ENCODE results near the gene ENOX1. TPM values are rescaled to one million over a fixed set of nuclear protein-coding genes. Genes with fewer than 3 reads are reported as not detected.

ENOX1 gene
- total RNA-seq, 1 donor from 2014 or later = 2.0 TPM

- no peak for DNase-seq (ENCODE audit: low spot score)
- peaks cover 18% of the 10 kb centered on the region for H3K4me1 Mint-ChIP-seq (ENCODE audit: low read depth)
- no peaks in the 10 kb centered on the region for H3K9me3 Mint-ChIP-seq (ENCODE audit: low read depth)
- no peak overlapping the region for H3K4me3 Mint-ChIP-seq (ENCODE audit: unreplicated experiment)
- no peaks in the 10 kb centered on the region for H3K27me3 Mint-ChIP-seq (ENCODE audit: low read depth)
- no peaks in the 10 kb centered on the region for H3K36me3 Mint-ChIP-seq (ENCODE audit: low read depth)
- no peak for TF ChIP-seq CTCF (IDR thresholded peaks at IDR 0.05)
- no peak overlapping the region for H3K27ac Mint-ChIP-seq (ENCODE audit: unreplicated experiment)
Measured at GRCh38 chr13:43755844-43756243, 30.9 kb downstream of the ENOX1 start.

GRCh38 chr13:43751624-43752023 lies 35.1 kb downstream of the ENOX1 start:
- no peaks in the 10 kb centered on the region for H3K36me3 Mint-ChIP-seq (ENCODE audit: low read depth)
- TF ChIP-seq CTCF (IDR thresholded peaks at IDR 0.05) = no peak
- no peaks in the 10 kb centered on the region for H3K27me3 Mint-ChIP-seq (ENCODE audit: low read depth)
- H3K4me3 Mint-ChIP-seq (ENCODE audit: unreplicated experiment) = no peak overlapping the region
- H3K4me1 Mint-ChIP-seq (ENCODE audit: low read depth) = peaks cover 25% of the 10 kb centered on the region
- DNase-seq (ENCODE audit: low spot score) = no peak
- no peak overlapping the region for H3K27ac Mint-ChIP-seq (ENCODE audit: unreplicated experiment)
- H3K9me3 Mint-ChIP-seq (ENCODE audit: low read depth) = no peaks in the 10 kb centered on the region

- H3K9me3 Mint-ChIP-seq (ENCODE audit: low read depth) = no peaks in the 10 kb centered on the region
- H3K36me3 Mint-ChIP-seq (ENCODE audit: low read depth) = no peaks in the 10 kb centered on the region
- no peak overlapping the region for H3K27ac Mint-ChIP-seq (ENCODE audit: unreplicated experiment)
- no peak for TF ChIP-seq CTCF (IDR thresholded peaks at IDR 0.05)
- no peaks in the 10 kb centered on the region for H3K27me3 Mint-ChIP-seq (ENCODE audit: low read depth)
- no peak for DNase-seq (ENCODE audit: low spot score)
- peaks cover 25% of the 10 kb centered on the region for H3K4me1 Mint-ChIP-seq (ENCODE audit: low read depth)
- no peak overlapping the region for H3K4me3 Mint-ChIP-seq (ENCODE audit: unreplicated experiment)
Measured at GRCh38 chr13:43749503-43749902, 37.3 kb downstream of the ENOX1 start.

- H3K4me1 Mint-ChIP-seq (ENCODE audit: low read depth) = no peaks in the 10 kb centered on the region
- no peaks in the 10 kb centered on the region for H3K36me3 Mint-ChIP-seq (ENCODE audit: low read depth)
Measured at GRCh38 chr13:43744261-43745031, 42.3 kb downstream of the ENOX1 start.

GRCh38 chr13:43742911-43743310 lies 43.9 kb downstream of the ENOX1 start:
- Mint-ChIP-seq H3K27ac (ENCODE audit: unreplicated experiment) (no peak overlapping the region), H3K9me3 (ENCODE audit: low read depth) (no peaks in the 10 kb centered on the region), H3K4me3 (ENCODE audit: unreplicated experiment) (no peak overlapping the region), H3K36me3 (ENCODE audit: low read depth) (no peaks in the 10 kb centered on the region), H3K27me3 (ENCODE audit: low read depth) (no peaks in the 10 kb centered on the region), H3K4me1 (ENCODE audit: low read depth) (no peaks in the 10 kb centered on the region)
- no peak for TF ChIP-seq CTCF (IDR thresholded peaks at IDR 0.05)
- no peak for DNase-seq (ENCODE audit: low spot score)

More at GRCh38 chr13:43744261-43745031, 42.3 kb downstream of the ENOX1 start:
- H3K27me3 Mint-ChIP-seq (ENCODE audit: low read depth) = no peaks in the 10 kb centered on the region
- no peak for DNase-seq (ENCODE audit: low spot score)
- no peak overlapping the region for H3K4me3 Mint-ChIP-seq (ENCODE audit: unreplicated experiment)
- no peak for TF ChIP-seq CTCF (IDR thresholded peaks at IDR 0.05)
- H3K9me3 Mint-ChIP-seq (ENCODE audit: low read depth) = no peaks in the 10 kb centered on the region
- H3K27ac Mint-ChIP-seq (ENCODE audit: unreplicated experiment) = no peak overlapping the region
